Myocyte (in vitro differentiated cells): ENCODE results near the gene ADAM19. TPM values are rescaled to one million over a fixed set of nuclear protein-coding genes. Genes with fewer than 3 reads are reported as not detected.
A peak's percentile ranks its signal among the peaks of the same experiment; 100 is the strongest.

ENCODE experiments used
- DNase-seq: peaks from one replicate; pipeline ENCODE4 v3.0.0-alpha.2; 2012; ENCODE audit warnings: low read depth
- total RNA-seq: library from RNA; depleted of rRNA; stranded (reverse); fragments of >200 nt; gene quantifications from 2 replicates; pipeline ENCODE4 v1.2.3, GENCODE V29; 2014

The ADAM19 gene
- total RNA-seq, 1 donor from 2014 or later: 33.4 TPM

DNA sequence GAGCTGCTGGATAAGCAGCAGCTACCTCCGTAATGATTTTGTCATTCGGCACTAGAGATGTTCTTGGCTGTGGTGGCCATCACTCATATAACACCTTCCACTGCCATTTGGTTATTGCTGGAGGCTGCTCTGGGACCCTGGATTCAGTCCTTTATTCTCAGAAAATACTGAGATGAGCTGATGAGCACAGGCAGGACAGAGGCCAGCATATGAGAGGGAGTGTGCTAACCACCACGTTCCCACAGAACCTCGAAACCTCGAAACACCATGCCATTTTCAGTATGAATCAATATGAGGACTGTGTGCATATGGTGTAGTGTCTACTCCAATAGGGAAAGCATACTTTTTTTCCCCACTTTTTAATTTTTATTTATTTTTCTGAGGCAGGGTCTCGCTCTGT, 56.6 kb downstream of the ADAM19 start:
- peak; percentile 72 for DNase-seq

DNA sequence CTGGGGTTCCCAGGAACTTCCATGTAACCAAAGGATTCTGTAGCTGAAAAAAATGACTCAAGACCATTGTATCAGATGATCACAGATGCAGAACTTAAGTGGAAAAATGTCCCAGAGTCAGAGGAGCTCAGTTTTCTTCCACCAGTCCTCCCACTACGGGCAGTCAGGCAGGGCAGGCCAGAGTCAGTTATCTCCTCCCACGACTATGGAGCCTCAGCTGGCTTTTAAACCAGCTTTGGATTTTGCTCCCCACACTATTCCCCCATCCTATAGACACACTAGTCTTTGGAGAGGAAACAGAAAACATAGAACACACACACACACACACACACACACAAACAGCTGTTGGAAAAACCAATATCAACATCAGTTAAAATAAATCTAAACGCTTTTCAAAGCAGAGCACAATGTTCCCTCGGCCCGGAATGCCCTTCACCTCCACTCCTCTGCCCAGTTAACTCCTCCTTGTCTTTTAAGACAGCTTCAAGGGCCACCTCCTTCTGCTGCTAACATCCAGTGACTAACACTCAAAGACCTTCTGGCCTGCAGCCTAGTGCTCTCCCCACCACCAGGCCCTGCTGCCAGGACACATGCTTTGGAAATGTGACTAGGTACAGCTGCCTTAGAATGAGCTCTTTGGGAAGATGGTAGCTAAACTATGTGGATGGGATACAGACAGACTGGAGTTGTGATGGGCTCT, 58.8 kb downstream of the ADAM19 start:
- DNase-seq: peak; percentile 98

DNA sequence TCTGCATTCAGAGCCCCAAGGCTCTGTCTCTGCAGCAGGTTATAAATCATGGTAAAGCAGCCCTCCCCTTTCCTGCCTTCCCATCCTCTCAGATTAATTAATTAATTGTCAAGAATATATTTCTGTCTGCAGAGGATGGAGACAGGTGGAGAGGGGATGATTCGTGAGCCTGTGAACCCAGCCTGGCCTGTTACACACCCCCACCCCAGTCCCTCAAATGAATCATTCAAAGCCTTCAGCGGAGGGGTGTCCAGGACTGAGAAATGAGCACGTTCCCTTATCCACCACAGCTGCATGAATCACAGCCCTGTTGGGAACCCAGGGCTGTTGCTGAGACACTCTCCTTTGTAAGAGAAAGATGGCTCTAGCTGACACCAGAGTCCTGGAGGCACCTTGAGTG, 59.6 kb downstream of the ADAM19 start:
- peak; percentile 98 for DNase-seq

DNA sequence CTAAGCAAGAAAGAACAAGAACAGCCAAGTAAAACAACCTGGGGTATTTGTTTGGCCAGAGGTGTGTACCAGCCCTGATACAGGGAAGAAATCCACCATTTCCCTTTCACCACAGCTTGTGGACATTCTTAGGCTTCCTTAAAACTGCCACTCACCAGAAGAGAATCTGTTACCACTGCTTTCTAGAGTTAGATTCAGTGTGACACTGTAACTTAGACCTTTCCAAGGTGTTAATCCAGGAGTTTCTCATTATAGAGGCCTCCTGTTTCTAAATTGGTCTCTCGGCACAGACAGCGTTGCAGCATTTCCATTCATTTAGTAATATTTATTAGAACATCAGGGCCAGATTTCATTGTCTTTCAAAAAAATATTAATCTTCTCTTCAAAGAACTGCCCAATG, 60.6 kb downstream of the ADAM19 start:
- DNase-seq: no peak

DNA sequence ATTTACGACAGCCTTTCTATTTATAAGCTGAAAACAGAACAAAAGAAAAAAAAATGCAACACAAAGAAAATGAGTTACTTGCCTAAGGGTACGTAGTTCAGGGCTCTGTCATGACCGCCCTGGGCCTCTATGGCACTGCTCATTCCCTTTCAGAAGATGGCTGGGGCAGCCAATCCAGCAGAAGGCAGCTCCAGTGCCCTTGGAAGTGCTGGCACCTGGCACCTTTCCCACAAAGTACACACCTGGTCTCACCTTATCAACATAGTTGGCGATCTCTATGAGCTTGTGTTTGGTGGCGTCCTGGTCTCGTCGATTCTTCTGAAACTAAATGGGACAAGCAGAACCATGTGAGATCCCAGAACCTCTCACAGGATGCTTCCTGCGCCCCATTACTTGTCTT, 62.4 kb downstream of the ADAM19 start:
- DNase-seq: no peak

DNA sequence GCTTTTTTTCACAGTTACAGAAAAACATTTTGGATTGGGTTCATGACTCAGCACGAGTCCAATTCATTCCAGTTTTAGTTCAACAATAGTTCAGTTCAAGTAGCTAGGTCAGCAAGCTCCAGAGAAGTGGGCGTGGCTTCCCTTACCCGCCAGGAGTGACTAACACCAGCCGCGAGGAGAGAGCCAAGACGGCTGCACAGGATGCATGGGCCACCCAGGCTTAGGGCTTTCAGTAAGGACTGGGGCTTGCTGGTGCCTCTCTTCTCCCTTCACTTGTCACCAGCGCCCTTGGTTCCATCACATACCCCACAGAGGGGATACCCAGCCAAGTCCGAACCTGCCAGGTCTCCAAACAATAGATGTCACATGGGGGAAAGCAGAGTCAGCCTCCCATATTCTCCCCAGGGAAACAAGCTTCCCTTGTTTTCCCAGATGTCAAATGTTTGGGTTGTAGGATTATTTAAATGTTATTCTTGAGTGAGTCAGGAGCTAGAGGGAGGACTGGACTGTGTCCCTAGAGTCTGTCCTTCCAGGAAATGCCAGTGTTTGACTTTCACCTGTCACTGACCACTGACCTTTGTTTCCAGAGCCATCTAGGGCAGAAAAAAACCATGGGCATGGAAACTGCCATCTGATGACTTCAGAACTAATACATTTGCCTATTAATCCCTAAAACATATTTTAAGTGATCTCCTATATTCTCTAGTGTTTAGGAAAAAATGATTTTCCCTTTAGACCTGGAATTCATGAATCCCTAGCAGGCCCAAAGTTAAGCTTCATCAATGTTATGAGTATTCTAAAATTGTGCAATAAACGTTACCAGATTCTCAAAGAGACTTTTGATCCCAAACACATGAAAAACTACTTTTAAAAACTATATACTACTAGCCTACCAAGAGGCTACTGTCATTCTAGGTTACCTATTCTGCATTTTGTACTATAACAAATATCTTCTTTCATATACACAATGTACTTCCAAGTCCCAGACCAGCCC, 63.6 kb downstream of the ADAM19 start:
- peak; percentile 97 for DNase-seq

DNA sequence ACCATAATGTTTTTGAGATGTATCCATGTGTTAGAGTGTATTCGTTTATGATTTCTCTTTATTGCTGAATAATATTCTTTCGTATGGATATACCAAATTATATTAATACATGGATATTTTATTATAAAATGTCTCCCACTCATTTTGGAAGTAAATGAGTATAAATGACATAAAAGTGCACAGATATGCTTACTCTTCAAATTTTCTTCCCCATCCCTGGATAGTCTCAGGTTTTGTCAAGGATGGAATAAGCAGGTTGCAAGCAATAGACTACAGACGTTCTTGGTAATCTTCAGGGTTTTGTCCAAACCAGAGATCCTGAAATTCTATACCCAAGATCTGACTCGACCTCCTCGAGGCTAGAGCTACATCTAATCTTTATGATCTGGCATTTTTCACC, 64.9 kb downstream of the ADAM19 start:
- DNase-seq: no peak

DNA sequence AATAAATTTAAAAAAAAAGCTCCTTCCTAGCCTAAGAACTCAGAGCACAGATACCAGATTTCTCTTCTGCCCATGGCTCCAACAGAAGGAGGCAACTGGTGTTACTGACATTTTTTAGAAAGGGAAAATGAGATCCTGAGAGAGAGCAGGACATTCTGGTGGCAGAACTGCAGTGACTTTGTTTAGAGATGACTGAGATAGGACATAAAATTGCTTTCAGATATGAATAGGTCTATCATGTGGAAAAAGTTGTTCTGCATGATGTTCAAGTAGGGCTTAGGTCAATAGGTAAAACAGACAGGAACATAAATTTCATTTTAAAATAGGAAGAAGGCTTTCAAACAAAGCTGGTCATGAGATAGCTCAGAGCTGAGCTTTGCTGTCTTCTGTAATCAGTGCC, 66.0 kb downstream of the ADAM19 start:
- no peak for DNase-seq

DNA sequence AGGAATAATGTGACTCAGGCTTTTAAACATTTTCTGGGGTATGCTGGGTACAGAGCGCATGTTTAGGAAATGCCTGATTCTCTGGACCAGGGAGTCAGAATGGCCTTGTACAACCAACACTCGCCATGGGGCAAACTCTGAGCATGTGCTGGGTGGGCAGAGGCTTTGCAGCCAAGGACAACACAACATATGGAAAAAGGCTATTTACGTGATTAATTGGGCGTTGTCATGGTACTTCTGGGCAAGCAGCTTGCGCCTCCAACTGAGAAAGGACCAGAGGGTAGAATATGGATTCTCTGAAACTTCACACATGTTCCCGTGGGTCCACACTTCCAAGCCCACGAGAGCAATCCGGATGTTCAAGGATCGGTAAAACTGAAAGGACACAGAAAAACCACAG, 66.5 kb downstream of the ADAM19 start:
- DNase-seq: no peak

DNA sequence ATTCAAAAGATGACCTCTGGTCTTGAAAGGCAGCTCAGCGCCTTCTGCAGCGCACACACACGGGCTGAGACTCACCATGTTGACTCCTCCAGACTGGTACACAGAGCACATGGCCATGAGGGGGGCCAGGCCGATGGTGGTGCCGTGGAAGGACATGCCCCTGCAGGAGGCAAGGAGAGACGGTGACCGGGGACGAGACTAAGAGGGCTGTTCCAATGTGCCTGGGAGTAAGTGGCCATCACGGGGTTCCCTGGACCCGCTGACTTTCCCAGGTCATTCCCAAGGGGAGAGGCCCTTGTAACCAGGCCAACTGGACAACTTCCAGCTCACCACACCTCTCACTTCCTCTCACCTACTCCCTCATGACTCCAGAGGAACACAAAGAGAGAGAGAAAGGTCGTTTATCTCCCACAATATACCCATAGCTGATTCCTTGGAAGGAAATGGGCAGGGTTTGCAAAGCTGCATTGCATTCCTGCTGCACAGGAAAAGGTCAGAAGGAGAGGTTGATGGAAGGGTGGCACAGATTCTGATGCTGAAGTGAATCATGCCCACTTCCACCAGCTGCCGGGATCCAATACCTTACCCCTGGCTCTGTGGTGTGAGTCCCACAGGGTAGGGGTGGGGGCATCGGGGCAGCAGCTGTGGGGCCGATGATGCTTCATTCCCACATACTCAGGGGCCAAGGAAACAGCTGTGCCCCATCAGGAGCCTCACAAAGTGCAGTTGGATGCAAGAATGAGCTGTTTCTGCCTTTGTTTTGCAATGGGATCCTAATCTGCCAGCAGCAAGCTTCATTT, 68.4 kb downstream of the ADAM19 start:
- DNase-seq: peak; percentile 95

DNA sequence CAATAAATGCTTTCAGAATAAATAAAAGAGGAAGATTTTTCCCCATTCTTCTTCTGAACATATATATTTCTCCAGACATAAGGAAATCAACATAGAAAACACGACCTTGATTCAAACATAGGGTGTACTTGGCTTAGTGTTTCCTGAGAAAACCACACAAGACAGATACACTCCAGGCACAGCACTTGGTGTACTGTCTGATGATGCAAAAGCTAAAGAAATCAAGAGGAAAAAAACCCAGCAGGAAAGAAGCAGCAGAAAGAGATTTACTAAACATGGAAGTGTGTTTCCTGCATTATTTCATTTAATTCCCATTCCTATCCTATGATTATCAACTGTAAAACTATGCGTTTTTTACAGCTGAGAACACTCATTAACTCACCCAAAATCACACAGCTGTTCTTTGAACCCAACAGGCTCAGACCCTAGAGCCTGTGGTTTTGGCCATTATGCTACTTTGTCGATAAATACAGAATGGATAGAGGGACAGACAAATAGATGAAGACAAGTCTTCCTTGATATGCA, 69.4 kb downstream of the ADAM19 start:
- DNase-seq: peak; percentile 55

DNA sequence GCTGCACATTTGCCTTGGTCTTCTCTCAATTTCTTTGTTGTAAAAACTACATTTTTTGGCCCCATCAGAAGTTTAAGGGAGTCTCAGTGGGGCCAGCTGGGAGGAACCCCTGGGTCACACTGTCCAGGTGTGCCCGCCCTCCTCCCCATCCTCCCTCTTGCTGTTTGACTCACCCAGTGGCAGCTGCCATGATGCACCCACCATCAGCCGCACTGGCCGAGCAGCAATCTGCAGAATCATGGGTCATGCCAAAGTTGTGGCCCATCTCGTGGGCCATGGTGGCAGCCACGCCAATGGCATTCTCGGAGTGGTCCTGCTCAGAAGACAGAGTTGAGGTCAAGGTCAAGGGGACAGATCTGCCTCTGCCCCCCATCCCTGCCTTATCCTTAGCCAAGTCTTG, 70.1 kb downstream of the ADAM19 start:
- DNase-seq: peak; percentile 68

DNA sequence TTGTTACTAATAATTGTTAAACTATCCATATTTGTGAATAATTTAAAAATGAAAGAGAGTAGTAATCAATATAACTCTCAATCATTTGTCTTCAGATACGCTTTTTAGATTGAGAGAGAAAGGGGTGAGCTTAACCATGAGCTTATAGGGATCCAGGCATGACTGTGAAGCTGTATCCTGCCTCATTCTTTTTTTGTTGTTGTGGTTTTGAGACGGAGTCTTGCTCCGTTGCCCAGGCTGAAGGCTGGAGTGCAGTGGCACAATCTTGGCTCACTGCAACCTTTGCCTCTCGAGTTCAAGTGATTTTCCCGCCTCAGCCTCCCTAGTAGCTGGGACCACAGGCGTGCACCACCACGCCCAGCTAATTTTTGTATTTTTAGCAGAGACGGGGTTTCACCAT, 71.5 kb downstream of the ADAM19 start:
- DNase-seq: no peak

DNA sequence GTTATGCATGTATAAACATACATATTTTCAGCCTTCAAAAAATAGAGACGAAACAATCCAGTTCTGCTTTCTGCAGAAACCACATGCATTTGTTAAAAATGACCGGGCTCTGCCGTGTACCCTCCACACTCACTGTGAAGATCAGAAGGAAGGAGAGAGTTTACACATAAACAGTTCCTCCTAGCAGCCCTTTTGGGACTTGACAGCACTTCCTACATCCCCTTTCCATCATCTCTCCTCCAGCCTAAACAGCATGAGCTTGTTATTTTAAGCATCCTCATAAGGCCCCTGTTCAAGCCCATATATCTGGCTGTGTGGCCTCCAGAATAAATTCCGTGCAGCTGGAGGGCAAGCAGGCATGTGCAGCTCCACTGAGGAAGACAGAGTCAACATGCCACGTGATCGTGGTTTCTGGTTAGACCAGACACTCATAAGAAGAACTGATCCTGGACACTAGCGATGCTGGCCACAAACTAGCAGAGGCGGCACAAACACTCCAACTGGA, 73.4 kb downstream of the ADAM19 start:
- DNase-seq: peak; percentile 90

DNA sequence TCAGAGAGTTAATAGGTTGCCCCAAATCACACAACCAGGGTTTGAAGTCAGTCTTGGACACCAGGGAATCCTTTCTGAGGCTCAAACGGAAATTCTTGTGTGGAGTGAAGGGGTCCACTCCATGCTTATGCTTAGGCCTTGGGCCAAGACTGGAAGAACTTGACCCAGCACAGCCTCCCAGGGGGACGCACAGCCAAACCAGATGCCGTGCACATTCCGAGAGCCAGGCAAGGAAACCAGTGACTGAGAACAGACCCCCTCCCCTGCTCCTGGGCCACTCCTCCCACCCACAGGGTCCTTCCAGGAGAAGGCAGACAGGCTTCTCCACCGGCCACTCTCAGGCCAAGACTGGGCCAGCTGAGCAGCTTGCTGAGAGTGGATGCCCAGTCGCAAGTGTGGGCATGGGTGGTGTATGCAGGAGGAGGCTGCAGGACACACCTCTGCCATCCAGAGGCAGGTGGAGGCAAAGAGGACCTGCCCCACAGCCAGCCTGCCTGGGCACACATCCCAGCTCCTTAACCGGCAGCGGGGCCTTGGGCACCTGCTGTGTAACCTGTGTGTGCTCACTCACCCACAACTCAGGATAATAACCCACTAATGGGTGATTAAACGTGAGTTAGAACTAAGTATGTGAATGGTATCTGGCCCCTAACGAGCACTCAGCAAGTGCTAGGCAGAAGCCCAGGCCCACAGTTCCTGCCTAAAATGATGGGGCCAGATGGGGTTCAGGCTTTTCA, 77.5 kb downstream of the ADAM19 start:
- no peak for DNase-seq

DNA sequence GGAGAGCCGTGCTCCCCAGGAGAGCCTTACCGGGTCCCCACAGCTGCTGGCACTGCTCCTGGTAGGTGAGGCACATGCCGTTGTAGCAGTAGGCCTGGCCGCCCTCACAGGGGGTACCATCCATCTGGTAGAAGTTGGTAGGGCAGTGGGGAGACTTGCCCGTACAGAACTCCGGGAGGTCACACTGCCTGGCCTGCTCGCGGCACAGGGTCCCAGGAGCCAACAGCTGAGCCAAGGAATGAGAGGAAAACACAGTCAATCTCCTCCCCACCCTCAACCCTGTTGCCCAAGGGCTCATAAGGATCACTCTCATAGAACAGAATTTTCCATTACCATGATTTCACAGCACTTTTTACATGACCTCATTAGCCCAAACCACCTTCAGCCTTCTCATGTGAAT, 78.7 kb downstream of the ADAM19 start:
- no peak for DNase-seq

DNA sequence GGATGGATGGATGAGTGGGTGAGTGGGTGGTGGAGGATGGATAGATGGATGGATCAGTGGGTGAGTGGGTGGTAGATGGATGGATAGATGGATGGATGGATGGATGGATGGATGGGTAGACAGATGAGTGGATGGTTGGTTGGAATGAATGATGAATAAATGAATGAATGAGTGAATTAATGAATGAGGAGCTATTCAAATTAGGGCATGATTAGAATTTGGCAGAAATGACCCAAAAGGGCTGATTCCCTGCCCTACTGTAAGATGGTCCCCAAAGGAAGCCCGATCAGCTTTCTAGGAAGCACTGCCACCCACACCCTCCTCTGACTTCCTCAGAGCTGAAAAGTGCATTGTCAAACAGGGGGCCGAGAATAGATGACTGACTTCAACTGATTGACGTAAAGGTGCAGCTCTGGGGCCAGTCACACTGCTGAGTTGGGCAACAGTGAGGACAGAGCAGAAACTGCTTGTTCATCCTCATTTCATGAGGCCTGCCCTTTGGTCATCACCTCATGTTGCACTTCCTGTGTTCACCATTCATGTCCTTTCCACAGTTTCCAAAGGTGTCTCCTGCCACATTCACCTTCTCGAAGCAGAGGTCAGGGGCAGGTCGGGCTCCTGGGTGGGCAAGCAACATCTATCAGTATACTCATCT, 81.3 kb downstream of the ADAM19 start:
- no peak for DNase-seq

DNA sequence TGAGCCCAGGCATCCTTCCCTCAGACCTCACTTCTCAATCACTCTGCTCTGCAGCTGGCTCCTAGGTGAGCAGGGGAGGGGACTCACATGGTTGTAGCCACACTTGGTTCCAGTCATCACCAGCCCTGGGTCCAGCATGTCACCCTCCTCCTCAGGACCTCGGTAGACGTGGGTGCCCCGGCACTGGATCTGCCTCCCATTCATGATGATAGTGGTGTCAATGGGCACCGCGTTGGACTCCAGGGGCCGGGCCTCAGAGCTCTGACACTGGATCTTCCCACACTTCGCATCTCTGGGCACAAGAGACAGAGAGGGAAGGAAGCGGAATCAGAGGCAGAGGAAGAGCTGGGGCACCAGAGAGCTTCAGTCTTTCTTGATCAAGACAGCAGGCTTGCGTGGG, 82.7 kb downstream of the ADAM19 start:
- DNase-seq: no peak

DNA sequence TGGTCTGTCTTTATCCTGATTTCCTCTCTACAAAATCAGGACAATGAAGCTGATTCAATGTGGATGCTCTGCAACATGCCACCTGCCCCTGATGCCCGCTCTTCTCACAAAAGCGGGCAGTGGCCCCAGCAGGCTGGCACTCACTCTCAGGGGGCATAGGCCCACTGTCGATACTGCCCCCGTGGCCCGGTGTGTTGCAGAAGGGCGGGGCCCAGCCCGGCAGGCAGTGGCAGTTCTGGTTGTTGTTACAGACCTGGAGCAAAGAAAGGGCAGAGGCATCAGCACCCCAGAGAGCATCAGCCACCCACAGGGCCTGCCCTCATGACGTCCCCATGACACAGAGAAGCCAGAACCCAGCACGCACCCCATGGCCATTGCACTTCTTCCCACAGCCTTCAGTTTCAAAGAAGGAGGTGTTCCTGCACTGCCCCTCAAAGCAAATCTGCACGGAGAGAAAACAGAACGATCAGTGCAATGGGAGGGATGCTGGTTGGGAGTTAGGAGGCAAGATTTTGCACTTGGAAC, 84.0 kb downstream of the ADAM19 start:
- no peak for DNase-seq

DNA sequence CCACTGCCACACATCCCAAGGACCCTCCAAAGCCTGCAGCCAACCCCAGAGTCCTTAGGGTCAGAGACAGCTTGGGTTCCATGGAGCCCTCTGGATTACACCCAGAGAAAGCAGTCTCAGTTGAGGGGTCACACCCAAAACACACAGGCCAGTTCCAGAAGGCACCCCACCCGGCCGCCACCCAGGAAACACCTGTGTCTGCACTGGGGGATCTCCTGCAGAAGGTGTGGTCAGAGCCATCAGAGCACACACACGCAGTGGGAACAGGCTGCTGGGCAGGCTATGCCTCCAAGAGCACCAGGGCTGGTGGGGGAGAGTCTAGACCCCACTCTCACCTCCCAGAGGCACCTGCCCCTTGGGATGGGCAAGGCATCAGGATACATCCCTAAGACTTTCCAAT, 88.2 kb downstream of the ADAM19 start:
- no peak for DNase-seq
